ENCODE measurements around the gene RPL7A.

GRCh38 chr9:133348718-133349573 lies 928 bp downstream of the RPL7A start:
- TF ChIP-seq CTCF (IDR thresholded peaks at IDR 0.05; ENCODE audit: low read depth, low read length) (no peak), POLR2A (IDR thresholded peaks at IDR 0.05; ENCODE audit: extremely low read depth, insufficient read length) (no peak), MYC (IDR thresholded peaks at IDR 0.05; ENCODE audit: low read depth, low read length) (no peak), MAX (IDR thresholded peaks at IDR 0.05; ENCODE audit: low read depth, low read length) (no peak)
